Fibroblast of lung (primary cell): Measurements from ENCODE around the gene PKD1.
"Not testable (repeated sequence)": the region's sequence is repeated elsewhere in the genome, so short reads cannot be mapped to it uniquely, and the experiment has no call there.

Source experiments
- CTCF ChIP-seq, 2 donors: IDR thresholded peaks in 1 of 2; conservative IDR thresholded peaks in 1 of 2; 1 replicate in 1 of 2; 2 replicates in 1 of 2; pipeline ENCODE4 v1.5.1; 2011 to 2012; ENCODE audit warnings: low read length in 2 of 2, control low read depth in 1 of 2, inconsistent platforms in 1 of 2, low read depth in 1 of 2, mild to moderate bottlenecking in 1 of 2
- EZH2 ChIP-seq: IDR thresholded peaks from 2 replicates; pipeline ENCODE4 v1.5.1; 2012; ENCODE audit warnings: low read length, control low read depth, mild to moderate bottlenecking; ENCODE audit errors: missing control alignments

- TF ChIP-seq CTCF (conservative IDR thresholded peaks at IDR 0.05 in 1 of 2, IDR thresholded peaks at IDR 0.05 in 1 of 2; ENCODE audit: low read depth in 1 of 2, low read length in 2 of 2); EZH2: not testable (repeated sequence)
These were observed 8.7 kb downstream of the PKD1 start for GRCh38 chr16:2126928-2127556.
